Peyer's patch (tissue), 4 donors: ENCODE results near the gene PDIA5. TPM values are rescaled to one million over a fixed set of nuclear protein-coding genes. Genes with fewer than 3 reads are reported as not detected.
"Not testable (repeated sequence)": the region's sequence is repeated elsewhere in the genome, so short reads cannot be mapped to it uniquely, and the experiment has no call there.

Experiments used
- DNase-seq, 3 donors: peaks; one replicate each; pipeline ENCODE4 v3.0.0-alpha.2; 2017 to 2019
- H3K27ac ChIP-seq, 4 donors: fragments of 200-600 bp; sonication (generic); one replicate each; pipeline ENCODE4 v1.5.1; 2016 to 2019
- H3K27me3 ChIP-seq, 2 donors: fragments of 200-600 bp; sonication (generic); one replicate each; pipeline ENCODE4 v1.5.1; 2019
- H3K36me3 ChIP-seq, 3 donors: fragments of 200-600 bp; sonication (generic); one replicate each; pipeline ENCODE4 v1.5.1; 2016 to 2019
- H3K4me1 ChIP-seq, 4 donors: fragments of 200-600 bp; sonication (generic); one replicate each; pipeline ENCODE4 v1.5.1; 2016 to 2019
- H3K4me3 ChIP-seq, 4 donors: fragments of 200-600 bp; sonication (generic); 1 replicate in 3 of 4; 2 replicates in 1 of 4; pipeline ENCODE4 v1.5.1; 2016 to 2019; ENCODE audit warnings: mild to moderate bottlenecking in 1 of 4
- H3K9me3 ChIP-seq, 4 donors: fragments of 200-600 bp; sonication (generic); one replicate each; pipeline ENCODE4 v1.5.1; 2016 to 2019; ENCODE audit warnings: mild to moderate bottlenecking in 1 of 4
- CTCF ChIP-seq, 6 experiments: fragments of 450-650 bp in 4 of 6; fragments of 200-600 bp in 2 of 6; sonication (generic) in 1 of 6; IDR thresholded peaks; one replicate each; pipeline ENCODE4 v1.5.1; 2017 to 2019; ENCODE audit warnings: antibody characterized with exemption in 6 of 6, mild to moderate bottlenecking in 3 of 6, moderate library complexity in 1 of 6
- POLR2A ChIP-seq, 2 donors: fragments of 450-650 bp; IDR thresholded peaks; one replicate each; pipeline ENCODE4 v1.5.1; 2017; ENCODE audit warnings: antibody characterized with exemption in 2 of 2, mild to moderate bottlenecking in 2 of 2, moderate library complexity in 2 of 2
- total RNA-seq, 4 donors: library from RNA; depleted of rRNA; stranded (reverse); fragments of >200 nt; gene quantifications; one replicate each; pipeline ENCODE4 v1.1.0, GENCODE V29; 2016

PDIA5 gene
- total RNA-seq, 4 donors from 2014 or later, result 13.7 to 63.5 (median 19.4) TPM

- DNase-seq, result no peak
- no peak for TF ChIP-seq CTCF (IDR thresholded peaks at IDR 0.05)
- TF ChIP-seq POLR2A (IDR thresholded peaks at IDR 0.05), result no peak
- no peaks in the 10 kb centered on the region for H3K27me3 ChIP-seq
- no peak overlapping the region for H3K4me3 ChIP-seq
- no peaks in the 10 kb centered on the region for H3K9me3 ChIP-seq
- peaks cover 0 to 49% (median 0%) of the 10 kb centered on the region in 3 donors for H3K36me3 ChIP-seq
- no peaks in the 10 kb centered on the region for H3K4me1 ChIP-seq
- no peak overlapping the region for H3K27ac ChIP-seq
Measured at GRCh38 chr3:123148772-123149171, 81.9 kb downstream of the PDIA5 start.

DNA sequence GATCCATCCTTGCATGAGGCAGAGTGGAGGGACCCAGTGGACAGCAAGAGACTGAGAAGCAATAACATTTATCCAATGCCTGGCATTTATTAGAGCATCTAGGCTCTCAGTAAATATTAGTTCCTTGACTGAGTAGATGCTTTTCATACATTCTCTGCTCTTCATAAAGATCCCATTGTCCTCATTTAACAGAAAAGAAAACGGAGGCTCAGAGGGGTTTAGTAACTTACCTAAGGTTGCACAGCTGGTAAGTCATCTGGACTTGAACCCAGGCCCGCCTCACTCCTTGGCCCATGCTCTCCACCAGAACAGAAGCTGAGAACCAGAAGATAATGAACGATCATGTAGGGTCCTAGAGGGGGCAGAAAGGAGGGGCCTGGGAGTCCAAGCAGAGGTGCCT is 82.7 kb downstream of the PDIA5 start:
- Histone ChIP-seq H3K27ac (no peak overlapping the region), H3K4me1 (no peaks in the 10 kb centered on the region), H3K36me3 (peaks cover 0 to 53% (median 0%) of the 10 kb centered on the region in 3 donors), H3K27me3 (no peaks in the 10 kb centered on the region), H3K9me3 (no peaks in the 10 kb centered on the region), H3K4me3 (no peak overlapping the region)
- DNase-seq, result no peak
- TF ChIP-seq POLR2A (IDR thresholded peaks at IDR 0.05) (no peak), CTCF (IDR thresholded peaks at IDR 0.05) (no peak)

- Histone ChIP-seq H3K27ac (no peak overlapping the region), H3K36me3 (peaks cover 0 to 54% (median 0%) of the 10 kb centered on the region in 3 donors), H3K4me1 (no peaks in the 10 kb centered on the region), H3K27me3 (no peaks in the 10 kb centered on the region), H3K9me3 (no peaks in the 10 kb centered on the region), H3K4me3 (no peak overlapping the region)
- no peak for TF ChIP-seq CTCF (IDR thresholded peaks at IDR 0.05)
- no peak for TF ChIP-seq POLR2A (IDR thresholded peaks at IDR 0.05)
- DNase-seq, result no peak
Measured at GRCh38 chr3:123150449-123151215, 83.8 kb downstream of the PDIA5 start.

DNA sequence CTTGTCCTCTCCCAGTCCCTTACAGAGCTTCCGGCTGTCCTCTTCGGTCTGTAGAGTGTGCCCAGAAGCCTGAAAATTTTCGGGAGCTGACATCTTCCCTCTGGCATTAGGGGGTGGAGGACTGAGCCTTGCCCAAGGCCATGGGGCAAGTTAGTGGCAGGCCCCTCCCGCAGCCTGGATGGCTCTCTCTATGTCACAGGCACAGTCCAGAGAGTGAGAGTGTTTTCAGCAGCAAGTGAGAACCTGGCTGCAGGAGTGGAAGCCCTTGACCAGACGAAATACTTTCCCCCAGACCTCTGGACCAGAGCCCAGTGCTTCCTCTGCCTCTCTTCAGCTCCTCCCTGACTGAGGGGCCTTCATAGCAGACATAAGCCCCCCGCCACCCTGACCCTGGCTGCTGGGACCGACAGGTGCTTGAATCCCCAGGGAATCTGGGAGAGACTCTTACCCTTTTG is 84.5 kb downstream of the PDIA5 start:
- no peaks in the 10 kb centered on the region for H3K9me3 ChIP-seq
- no peaks in the 10 kb centered on the region for H3K27me3 ChIP-seq
- H3K4me1 ChIP-seq, result no peaks in the 10 kb centered on the region
- H3K27ac ChIP-seq, result no peak overlapping the region
- H3K36me3 ChIP-seq, result peaks cover 0 to 55% (median 0%) of the 10 kb centered on the region in 3 donors
- no peak for DNase-seq
- TF ChIP-seq POLR2A (IDR thresholded peaks at IDR 0.05) (no peak), CTCF (IDR thresholded peaks at IDR 0.05) (no peak)
- no peak overlapping the region for H3K4me3 ChIP-seq

- H3K27me3 ChIP-seq, H3K27ac ChIP-seq, H3K4me3 ChIP-seq, H3K9me3 ChIP-seq, H3K4me1 ChIP-seq, DNase-seq: not testable (repeated sequence)
- peaks cover 0 to 53% (median 0%) of the 10 kb centered on the region in 3 donors for H3K36me3 ChIP-seq
Measured at GRCh38 chr3:123151853-123152420, 85.1 kb downstream of the PDIA5 start.

DNA sequence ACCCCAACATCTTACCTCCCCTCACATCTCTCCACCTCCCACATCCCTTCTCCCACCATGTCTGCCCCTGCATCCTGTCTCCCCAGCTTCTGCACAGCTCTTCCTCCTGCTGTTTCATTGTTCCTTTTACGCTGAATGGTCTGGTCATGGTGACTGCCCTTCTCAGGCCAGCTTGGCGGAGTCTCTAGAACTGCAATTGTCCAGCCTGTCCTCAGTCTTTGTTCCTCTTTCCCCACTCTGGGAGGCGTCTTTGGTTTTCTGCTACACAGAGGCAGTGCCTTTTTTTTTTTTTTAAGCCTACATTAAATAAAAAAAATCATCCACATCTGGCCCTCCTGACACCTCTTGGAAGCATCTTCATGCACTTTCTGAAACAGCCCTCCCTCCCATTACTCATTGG is 85.9 kb downstream of the PDIA5 start:
- Histone ChIP-seq H3K4me3 (no peak overlapping the region), H3K36me3 (peaks cover 0 to 45% (median 0%) of the 10 kb centered on the region in 3 donors), H3K27ac (no peak overlapping the region), H3K9me3 (no peaks in the 10 kb centered on the region), H3K27me3 (no peaks in the 10 kb centered on the region), H3K4me1 (no peaks in the 10 kb centered on the region)
- TF ChIP-seq POLR2A (IDR thresholded peaks at IDR 0.05), result no peak
- no peak for TF ChIP-seq CTCF (IDR thresholded peaks at IDR 0.05)
- peak in 1 of 3 donors; percentile 34 for DNase-seq
